Sigmoid colon (tissue), 7 donors: ENCODE results near the gene RFC5. TPM values are rescaled to one million over a fixed set of nuclear protein-coding genes. Genes with fewer than 3 reads are reported as not detected.
"Not testable (repeated sequence)": the region's sequence is repeated elsewhere in the genome, so short reads cannot be mapped to it uniquely, and the experiment has no call there.

Experiments
- DNase-seq: peaks from one replicate; pipeline ENCODE4 v3.0.0-alpha.2; 2019
- H3K27ac ChIP-seq, 4 donors: fragments of 200-600 bp; sonication (generic); one replicate each; pipeline ENCODE4 v1.5.1; 2016 to 2019; ENCODE audit warnings: mild to moderate bottlenecking in 1 of 4
- H3K27me3 ChIP-seq, 3 donors: fragments of 200-600 bp; sonication (generic); one replicate each; pipeline ENCODE4 v1.5.1; 2019; ENCODE audit warnings: mild to moderate bottlenecking in 1 of 3
- H3K36me3 ChIP-seq, 4 donors: fragments of 200-600 bp; sonication (generic); one replicate each; pipeline ENCODE4 v1.5.1; 2016 to 2019
- H3K4me1 ChIP-seq, 4 donors: fragments of 200-600 bp; sonication (generic); one replicate each; pipeline ENCODE4 v1.5.1; 2017 to 2019
- H3K4me3 ChIP-seq, 4 donors: fragments of 200-600 bp; sonication (generic); one replicate each; pipeline ENCODE4 v1.5.1; 2017 to 2019; ENCODE audit warnings: mild to moderate bottlenecking in 2 of 4, moderate library complexity in 1 of 4
- H3K9me3 ChIP-seq, 4 donors: fragments of 200-600 bp in 3 of 4; sonication (generic) in 3 of 4; one replicate each; pipeline versions ENCODE4 v1.5.1 to v1.6.1; 2013 to 2019
- EP300 ChIP-seq, 4 donors: sonication (generic); formaldehyde crosslinking; IDR thresholded peaks; one replicate each; pipeline ENCODE4 v1.6.1; 2017; ENCODE audit warnings: antibody characterized with exemption in 4 of 4
- POLR2A ChIP-seq, 2 donors: fragments of 450-650 bp; IDR thresholded peaks; one replicate each; pipeline ENCODE4 v1.6.1; 2016; ENCODE audit warnings: antibody characterized with exemption in 2 of 2, mild to moderate bottlenecking in 2 of 2, moderate library complexity in 2 of 2
- POLR2AphosphoS5 ChIP-seq, 4 donors: sonication (generic); formaldehyde crosslinking; IDR thresholded peaks; one replicate each; pipeline ENCODE4 v1.6.1; 2017; ENCODE audit warnings: antibody characterized with exemption in 4 of 4
- WGBS, 2 donors: extraction: QIAGEN DNeasy Blood & Tissue Kit; methylation state at CpG; one replicate each; pipeline ENCODE4 v1.1.7; 2013; 5-methylcytosine and 5-hydroxymethylcytosine counted together
- intact Hi-C: fragments of 100-400 bp; cut with DNase I; formaldehyde crosslinking; loops from one replicate; pipeline ENCODE4 v1.15.1; 2023
- polyA plus RNA-seq, 3 donors: library from polyadenylated mRNA; stranded (reverse); fragments of 200-250 nt; gene quantifications; one replicate each; pipeline ENCODE4 v1.2.3, GENCODE V29; 2013
- total RNA-seq, 4 donors: library from RNA; depleted of rRNA; stranded (reverse); fragments of >200 nt; gene quantifications; one replicate each; pipeline ENCODE4 v1.1.0, GENCODE V29; 2016
- TF ChIP-seq, protein P1 (sequence below), 4 experiments: fragments of 450-650 bp in 3 of 4; fragments of 200-600 bp in 1 of 4; IDR thresholded peaks; one replicate each; pipeline ENCODE4 v1.5.1; 2016 to 2019; ENCODE audit warnings: antibody characterized with exemption in 4 of 4, mild to moderate bottlenecking in 3 of 4, moderate library complexity in 2 of 4
- donor health status: healthy with polysubstance abuse.
- donor health status: Bipolar disorder and iron deficiency.
- donor health status: healthy.

Gene RFC5
- total and polyA plus RNA-seq, 7 donors = 6.9 to 15.1 (median 10.7) TPM

DNA sequence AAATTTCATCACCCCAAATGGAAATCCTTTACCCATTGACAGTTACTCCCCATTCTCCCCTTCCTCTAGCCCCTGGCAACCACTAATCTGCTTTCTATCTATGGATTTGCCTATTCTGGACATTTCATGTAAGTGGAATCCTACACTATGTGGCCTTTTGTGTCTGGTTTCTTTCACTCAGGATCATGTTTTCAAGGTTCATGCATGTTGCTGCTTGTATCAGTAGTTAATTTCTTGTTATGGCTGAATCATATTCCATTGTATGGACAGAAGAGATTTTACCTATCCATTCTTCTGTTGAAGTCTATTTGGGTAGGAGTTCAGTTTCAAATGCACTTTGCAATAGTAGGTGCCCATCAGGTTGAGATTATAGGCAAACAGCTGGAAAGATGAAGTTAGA, 1.4 kb downstream of the RFC5 start:
- Histone ChIP-seq H3K9me3 (no peaks in the 10 kb centered on the region), H3K4me3 (no peak overlapping the region)
- intact Hi-C loops = loop anchor here (5.0 to 10.0 kb wide), 2 partner anchors 119 to 357 kb away; partner anchors contain the start of genes PEBP1, SUDS3 and TAOK3

DNA sequence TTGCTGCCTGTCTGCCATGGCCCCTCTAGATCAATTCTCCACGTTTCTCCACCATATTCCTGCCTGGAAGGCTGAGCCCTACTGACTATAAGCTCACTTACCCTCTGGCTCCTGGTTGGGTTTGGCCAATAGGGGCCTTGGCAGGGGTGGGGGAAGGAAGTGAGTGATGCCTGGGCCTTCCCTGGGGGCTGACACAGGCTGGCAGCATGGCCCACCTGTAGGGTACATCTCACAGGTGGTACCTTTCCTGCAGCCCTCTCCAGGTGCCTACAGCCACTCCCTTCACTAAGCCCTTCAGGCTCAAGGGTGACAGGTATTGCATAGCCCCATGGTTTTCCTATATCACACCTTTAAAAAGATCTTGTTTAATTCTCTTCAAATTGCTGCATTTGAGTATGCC, 3.5 kb downstream of the RFC5 start:
- TF ChIP-seq, protein P1, sequence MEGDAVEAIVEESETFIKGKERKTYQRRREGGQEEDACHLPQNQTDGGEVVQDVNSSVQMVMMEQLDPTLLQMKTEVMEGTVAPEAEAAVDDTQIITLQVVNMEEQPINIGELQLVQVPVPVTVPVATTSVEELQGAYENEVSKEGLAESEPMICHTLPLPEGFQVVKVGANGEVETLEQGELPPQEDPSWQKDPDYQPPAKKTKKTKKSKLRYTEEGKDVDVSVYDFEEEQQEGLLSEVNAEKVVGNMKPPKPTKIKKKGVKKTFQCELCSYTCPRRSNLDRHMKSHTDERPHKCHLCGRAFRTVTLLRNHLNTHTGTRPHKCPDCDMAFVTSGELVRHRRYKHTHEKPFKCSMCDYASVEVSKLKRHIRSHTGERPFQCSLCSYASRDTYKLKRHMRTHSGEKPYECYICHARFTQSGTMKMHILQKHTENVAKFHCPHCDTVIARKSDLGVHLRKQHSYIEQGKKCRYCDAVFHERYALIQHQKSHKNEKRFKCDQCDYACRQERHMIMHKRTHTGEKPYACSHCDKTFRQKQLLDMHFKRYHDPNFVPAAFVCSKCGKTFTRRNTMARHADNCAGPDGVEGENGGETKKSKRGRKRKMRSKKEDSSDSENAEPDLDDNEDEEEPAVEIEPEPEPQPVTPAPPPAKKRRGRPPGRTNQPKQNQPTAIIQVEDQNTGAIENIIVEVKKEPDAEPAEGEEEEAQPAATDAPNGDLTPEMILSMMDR (IDR thresholded peaks at IDR 0.05) = no peak
- no peak for TF ChIP-seq POLR2AphosphoS5 (IDR thresholded peaks at IDR 0.05)
- TF ChIP-seq POLR2A (IDR thresholded peaks at IDR 0.05) = no peak
- no peak for TF ChIP-seq EP300 (IDR thresholded peaks at IDR 0.05)
- Histone ChIP-seq H3K36me3 (peaks cover 0 to 41% (median 6%) of the 10 kb centered on the region in 4 donors), H3K27ac (no peak overlapping the region), H3K27me3 (no peaks in the 10 kb centered on the region), H3K4me3 (no peak overlapping the region), H3K4me1 (peaks cover 0 to 17% (median 14%) of the 10 kb centered on the region in 4 donors), H3K9me3 (no peaks in the 10 kb centered on the region)
- DNase-seq = no peak
- intact Hi-C loops = no loop called here
- 78 to 88% methylated on average over 1 of the region's 1 CpG for WGBS, 2 donors

More for the DNA sequence above, 1.4 kb downstream of the RFC5 start:
- Histone ChIP-seq H3K4me1 (peaks cover 0 to 17% (median 14%) of the 10 kb centered on the region in 4 donors), H3K36me3 (peaks cover 0 to 37% (median 5%) of the 10 kb centered on the region in 4 donors), H3K27me3 (no peaks in the 10 kb centered on the region), H3K27ac (no peak overlapping the region)
- DNase-seq = no peak
- no peak for TF ChIP-seq POLR2A (IDR thresholded peaks at IDR 0.05)
- no peak for TF ChIP-seq POLR2AphosphoS5 (IDR thresholded peaks at IDR 0.05)
- TF ChIP-seq EP300 (IDR thresholded peaks at IDR 0.05) = no peak
- TF ChIP-seq, protein P1 (IDR thresholded peaks at IDR 0.05) = no peak

DNA sequence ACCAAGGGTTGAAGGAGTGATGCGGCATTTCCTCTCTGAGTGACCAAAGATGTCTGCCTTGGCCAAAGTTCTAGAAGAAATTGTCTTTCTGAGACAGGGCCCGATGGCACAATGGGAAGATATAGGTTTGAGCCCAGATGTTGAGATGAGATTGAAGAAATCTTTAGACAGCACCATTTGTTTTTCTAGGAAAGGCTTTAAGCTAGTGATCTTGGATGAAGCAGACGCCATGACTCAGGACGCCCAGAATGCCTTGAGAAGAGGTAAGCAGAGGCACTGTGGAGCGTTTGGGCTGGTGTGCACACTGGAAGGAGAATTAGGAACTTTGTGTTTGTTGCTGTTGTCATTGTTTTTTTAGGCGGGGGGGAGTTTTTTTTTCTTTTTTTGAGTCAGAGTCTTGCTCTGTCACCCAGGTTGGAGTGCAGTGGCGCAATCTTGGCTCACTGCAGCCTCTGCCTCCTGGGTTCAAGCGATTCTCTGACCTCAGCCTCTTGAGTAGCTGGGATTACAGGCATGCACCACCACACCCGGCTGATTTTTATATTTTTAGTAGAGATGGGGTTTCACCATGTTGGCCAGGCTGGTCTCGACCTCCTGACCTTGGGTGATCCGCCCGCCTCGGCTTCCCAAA, 5.7 kb downstream of the RFC5 start:
- peaks cover 7 to 63% (median 24%) of the 10 kb centered on the region in 4 donors for H3K36me3 ChIP-seq
- DNase-seq, H3K4me1 ChIP-seq, intact Hi-C loops, H3K27ac ChIP-seq, H3K27me3 ChIP-seq, H3K4me3 ChIP-seq, H3K9me3 ChIP-seq: not testable (repeated sequence)
- WGBS, 2 donors = 90 to 94% methylated on average over 13 of the region's 13 CpGs

DNA sequence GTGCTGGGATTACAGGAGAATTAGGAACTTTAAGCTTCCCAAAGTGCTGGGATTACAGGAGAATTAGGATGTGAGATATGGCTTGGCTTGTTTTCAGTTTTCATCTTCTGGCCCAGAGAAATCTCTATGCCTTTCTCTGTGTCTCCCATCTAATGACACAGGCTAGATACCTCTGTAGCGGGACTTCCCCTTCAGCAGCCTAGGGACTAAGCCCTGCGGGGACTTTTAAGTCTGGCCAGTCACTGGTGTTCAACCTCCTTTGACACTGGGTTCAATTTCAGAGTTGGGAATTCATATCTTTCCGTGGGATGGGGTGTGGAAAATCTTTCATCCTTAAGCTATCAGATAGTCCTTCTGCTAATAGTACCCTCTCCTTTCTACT, 6.2 kb downstream of the RFC5 start:
- no peak for DNase-seq
- intact Hi-C loops = no loop called here
- no peak overlapping the region for H3K4me3 ChIP-seq
- no peak overlapping the region for H3K27ac ChIP-seq
- TF ChIP-seq, protein P1 (IDR thresholded peaks at IDR 0.05) = no peak
- TF ChIP-seq EP300 (IDR thresholded peaks at IDR 0.05) = no peak
- no peak for TF ChIP-seq POLR2AphosphoS5 (IDR thresholded peaks at IDR 0.05)
- TF ChIP-seq POLR2A (IDR thresholded peaks at IDR 0.05) = no peak
- H3K9me3 ChIP-seq = no peaks in the 10 kb centered on the region
- no peaks in the 10 kb centered on the region for H3K27me3 ChIP-seq
- whole genome bisulfite sequencing, 2 donors = 96 to 98% methylated on average over 3 of the region's 3 CpGs
- H3K36me3 ChIP-seq = peaks cover 7 to 68% (median 25%) of the 10 kb centered on the region in 4 donors
- peaks cover 0 to 4% (median 1%) of the 10 kb centered on the region in 4 donors for H3K4me1 ChIP-seq

DNA sequence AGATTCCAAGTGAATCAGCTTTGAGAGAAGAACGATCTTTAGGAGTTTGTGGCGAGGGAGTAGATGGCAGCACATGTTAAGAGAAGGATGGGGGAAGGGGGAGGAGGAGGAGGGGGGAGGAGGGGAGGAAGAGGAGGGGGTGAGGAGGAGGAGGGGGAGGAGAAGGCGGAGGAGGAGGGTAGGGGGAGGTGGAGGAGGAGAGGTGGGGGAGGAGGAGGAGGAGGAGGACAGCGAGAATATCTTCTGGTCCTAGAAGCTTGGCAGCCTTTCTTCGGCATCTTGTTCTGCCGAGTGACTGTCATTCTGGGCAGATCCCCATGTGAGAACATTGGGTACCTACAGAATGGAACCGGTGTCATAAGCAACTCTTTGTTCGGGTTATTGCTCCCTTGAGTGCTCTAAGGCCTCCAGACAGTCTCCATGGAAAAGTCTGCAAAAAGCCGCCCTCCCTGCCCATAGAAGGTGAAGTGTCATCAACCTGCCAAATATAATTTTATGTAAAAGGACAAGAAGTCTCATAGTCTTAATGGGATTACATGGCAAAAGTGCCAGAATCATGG, 6.9 kb downstream of the RFC5 start:
- no peak for DNase-seq
- TF ChIP-seq POLR2A (IDR thresholded peaks at IDR 0.05) (no peak), POLR2AphosphoS5 (IDR thresholded peaks at IDR 0.05) (no peak), EP300 (IDR thresholded peaks at IDR 0.05) (no peak)
- TF ChIP-seq, protein P1 (IDR thresholded peaks at IDR 0.05) = no peak
- Histone ChIP-seq H3K4me3 (no peak overlapping the region), H3K27me3 (no peaks in the 10 kb centered on the region), H3K9me3 (no peaks in the 10 kb centered on the region), H3K4me1 (no peaks in the 10 kb centered on the region), H3K27ac (no peak overlapping the region), H3K36me3 (peaks cover 7 to 74% (median 25%) of the 10 kb centered on the region in 4 donors)
- 94 to 95% methylated on average over 9 of the region's 9 CpGs for WGBS, 2 donors
- intact Hi-C loops = no loop called here
